A673 (cell line): ENCODE data around the gene ERO1B. TPM values are rescaled to one million over a fixed set of nuclear protein-coding genes. Genes with fewer than 3 reads are reported as not detected.

Experiments used
- BruUV-seq: library from RNA; stranded (reverse); fragments of 400-500 nt; replicated peaks from 2 replicates; lab custom pipeline; 2021; lab: Mats Ljungman, UMichigan
- CTCF ChIA-PET: fragments of 300-600 bp; sonication (Branson Sonifier 250); formaldehyde crosslinking; loops from one replicate; lab custom pipeline; 2022; ENCODE audit warnings: antibody characterized with exemption; lab: Charles Lee
- POLR2A ChIA-PET: fragments of 300-600 bp; sonication (Branson Sonifier 250); formaldehyde crosslinking; loops from one replicate; lab custom pipeline; 2022; ENCODE audit warnings: antibody characterized with exemption; ENCODE audit not compliant: low non-redundant PET; lab: Charles Lee
- DNase-seq: peaks from one replicate; pipeline ENCODE4 v3.0.0-alpha.2; 2015; ENCODE audit warnings: low spot score
- H3K27ac ChIP-seq: fragments of 200-600 bp; sonication (generic); 2 replicates; pipeline ENCODE4 v1.5.1; 2016; ENCODE audit warnings: mixed run types, low read depth, mild to moderate bottlenecking, mixed read lengths, antibody characterized with exemption, low read length; ENCODE audit not compliant: poor library complexity, severe bottlenecking
- H3K27me3 ChIP-seq: fragments of 200-600 bp; sonication (generic); replicated peaks from 2 replicates; pipeline ENCODE4 v1.6.1; 2017; ENCODE audit warnings: mixed run types, low read depth, mild to moderate bottlenecking, mixed read lengths, antibody characterized with exemption, low read length; ENCODE audit not compliant: insufficient read depth, poor library complexity
- H3K36me3 ChIP-seq: fragments of 200-600 bp; sonication (generic); 2 replicates; pipeline ENCODE4 v1.6.1; 2016; ENCODE audit warnings: mixed run types, mild to moderate bottlenecking, mixed read lengths, antibody characterized with exemption, low read length; ENCODE audit not compliant: insufficient read depth, poor library complexity, severe bottlenecking
- H3K4me1 ChIP-seq: fragments of 200-600 bp; sonication (generic); 2 replicates; pipeline ENCODE4 v1.6.1; 2017; ENCODE audit warnings: mixed run types, mild to moderate bottlenecking, mixed read lengths, antibody characterized with exemption, low read length; ENCODE audit not compliant: insufficient read depth, poor library complexity, severe bottlenecking
- H3K4me3 ChIP-seq: fragments of 200-600 bp; sonication (generic); 2 replicates; pipeline ENCODE4 v1.5.1; 2016; ENCODE audit warnings: low read depth, mixed run types, mild to moderate bottlenecking, mixed read lengths, low read length; ENCODE audit not compliant: poor library complexity, severe bottlenecking
- H3K9me3 ChIP-seq: fragments of 200-600 bp; sonication (generic); 2 replicates; pipeline ENCODE4 v1.6.1; 2016; ENCODE audit warnings: mixed run types, low read depth, mild to moderate bottlenecking, mixed read lengths, antibody characterized with exemption, low read length; ENCODE audit not compliant: poor library complexity, severe bottlenecking
- EZH2 ChIP-seq: fragments of 200-600 bp; sonication (generic); IDR thresholded peaks from 2 replicates; pipeline ENCODE4 v1.6.1; 2017; ENCODE audit warnings: borderline replicate concordance, low read depth, mild to moderate bottlenecking, mixed read lengths, antibody characterized with exemption, low read length; ENCODE audit not compliant: poor library complexity, severe bottlenecking
- intact Hi-C: fragments of 100-400 bp; cut with micrococcal nuclease; formaldehyde crosslinking; loops from one replicate; pipeline ENCODE4 v1.10.0; 2022; ENCODE audit not compliant: unreplicated experiment
- total RNA-seq: library from RNA; stranded (reverse); gene quantifications from 2 replicates; pipeline ENCODE4 v1.2.3, GENCODE V29; 2021
- TF ChIP-seq, protein P1 (sequence below): fragments of 300-800, 200-600 bp; sonication (generic); conservative IDR thresholded peaks from 2 replicates; pipeline ENCODE4 v1.5.1; 2017; ENCODE audit warnings: low read depth, mild to moderate bottlenecking, antibody characterized with exemption, low read length, moderate library complexity, mixed read lengths

Gene ERO1B
- total RNA-seq, 1 experiment from 2014 or later: 3.4 TPM

- BruUV-seq: no TSS peak
- Histone ChIP-seq H3K9me3 (no peaks in the 10 kb centered on the region), H3K27me3 (no peaks in the 10 kb centered on the region), H3K4me3 (no peak overlapping the region), H3K27ac (no peak overlapping the region), H3K36me3 (no peaks in the 10 kb centered on the region), H3K4me1 (no peaks in the 10 kb centered on the region)
- CTCF ChIA-PET: no interaction called here
- intact Hi-C loops: no loop called here
- no peak for DNase-seq
- TF ChIP-seq, protein P1, sequence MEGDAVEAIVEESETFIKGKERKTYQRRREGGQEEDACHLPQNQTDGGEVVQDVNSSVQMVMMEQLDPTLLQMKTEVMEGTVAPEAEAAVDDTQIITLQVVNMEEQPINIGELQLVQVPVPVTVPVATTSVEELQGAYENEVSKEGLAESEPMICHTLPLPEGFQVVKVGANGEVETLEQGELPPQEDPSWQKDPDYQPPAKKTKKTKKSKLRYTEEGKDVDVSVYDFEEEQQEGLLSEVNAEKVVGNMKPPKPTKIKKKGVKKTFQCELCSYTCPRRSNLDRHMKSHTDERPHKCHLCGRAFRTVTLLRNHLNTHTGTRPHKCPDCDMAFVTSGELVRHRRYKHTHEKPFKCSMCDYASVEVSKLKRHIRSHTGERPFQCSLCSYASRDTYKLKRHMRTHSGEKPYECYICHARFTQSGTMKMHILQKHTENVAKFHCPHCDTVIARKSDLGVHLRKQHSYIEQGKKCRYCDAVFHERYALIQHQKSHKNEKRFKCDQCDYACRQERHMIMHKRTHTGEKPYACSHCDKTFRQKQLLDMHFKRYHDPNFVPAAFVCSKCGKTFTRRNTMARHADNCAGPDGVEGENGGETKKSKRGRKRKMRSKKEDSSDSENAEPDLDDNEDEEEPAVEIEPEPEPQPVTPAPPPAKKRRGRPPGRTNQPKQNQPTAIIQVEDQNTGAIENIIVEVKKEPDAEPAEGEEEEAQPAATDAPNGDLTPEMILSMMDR: no peak
- TF ChIP-seq EZH2: no peak
- POLR2A ChIA-PET: no interaction called here
Observed at GRCh38 chr1:236302941-236303340, 21.2 kb upstream of the ERO1B start.

DNA sequence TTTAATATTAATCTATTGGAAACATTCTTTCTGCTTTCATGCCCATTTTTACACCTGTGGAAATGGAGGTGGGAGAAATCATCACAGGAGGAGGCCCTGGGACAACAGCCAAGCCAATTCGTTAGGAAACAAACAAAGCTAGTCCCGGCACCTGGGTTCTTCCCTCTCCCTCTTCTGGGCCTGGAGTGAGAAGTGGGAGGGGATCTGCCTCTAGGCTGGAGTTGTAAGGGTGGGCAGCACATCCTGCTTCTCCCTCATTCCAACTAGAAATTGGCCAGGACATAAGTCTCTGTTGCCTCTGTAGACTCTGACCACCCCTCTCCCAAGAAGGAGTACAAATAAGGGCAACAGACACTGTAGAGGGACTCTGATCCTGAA, 20.2 kb upstream of the ERO1B start:
- intact Hi-C loops: no loop called here
- BruUV-seq: no TSS peak
- H3K27ac ChIP-seq: no peak overlapping the region
- ChIA-PET CTCF (no interaction called here), POLR2A (no interaction called here)
- TF ChIP-seq EZH2: no peak
- TF ChIP-seq, protein P1: no peak
- no peaks in the 10 kb centered on the region for H3K4me1 ChIP-seq
- no peaks in the 10 kb centered on the region for H3K27me3 ChIP-seq
- no peaks in the 10 kb centered on the region for H3K9me3 ChIP-seq
- H3K4me3 ChIP-seq: no peak overlapping the region
- no peaks in the 10 kb centered on the region for H3K36me3 ChIP-seq
- DNase-seq: no peak

DNA sequence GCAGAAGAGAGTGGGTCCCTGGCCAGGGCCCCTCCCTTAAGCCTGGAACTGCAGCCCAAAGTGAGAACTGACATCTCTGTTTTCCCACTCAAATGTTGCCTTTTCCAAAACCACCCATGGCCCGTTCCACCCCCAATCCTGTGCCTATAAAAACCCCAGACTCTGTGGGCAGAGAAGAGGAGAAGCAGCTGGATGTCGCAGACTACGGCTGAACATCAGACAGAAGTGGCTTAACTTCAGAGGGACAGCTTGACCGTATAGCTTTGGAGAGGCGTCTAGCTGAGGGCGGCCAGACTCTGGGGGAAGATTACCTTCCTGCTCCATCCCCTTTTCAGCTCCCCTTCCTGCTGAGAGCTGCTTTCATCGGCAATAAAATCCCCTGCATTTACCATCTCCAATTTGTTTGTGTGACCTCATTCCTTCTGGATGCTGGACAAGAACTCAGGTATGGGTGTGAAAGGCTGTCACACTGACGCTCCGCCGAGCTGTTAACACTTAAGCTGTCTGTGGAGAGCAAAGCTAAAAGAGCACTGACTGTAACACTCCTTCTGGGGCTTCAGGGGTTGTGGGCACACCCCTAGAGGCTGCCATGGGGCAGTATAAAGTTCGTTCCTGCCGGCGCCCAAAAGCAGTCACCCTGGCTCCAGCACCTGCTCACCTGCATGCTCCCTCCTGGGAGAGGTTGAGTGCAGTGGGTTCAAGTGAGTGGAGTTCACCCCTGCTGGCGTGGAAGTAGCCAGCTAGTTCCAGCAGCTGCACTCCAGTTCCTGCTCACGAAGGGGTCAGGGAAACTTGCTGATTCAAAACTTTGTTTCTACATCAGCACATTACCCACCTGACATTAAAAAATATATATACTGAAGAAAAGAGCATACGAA, 19.6 kb upstream of the ERO1B start:
- H3K27ac ChIP-seq: no peak overlapping the region
- no peaks in the 10 kb centered on the region for H3K36me3 ChIP-seq
- DNase-seq: no peak
- H3K4me1 ChIP-seq: no peaks in the 10 kb centered on the region
- ChIA-PET CTCF (no interaction called here), POLR2A (no interaction called here)
- intact Hi-C loops: no loop called here
- H3K4me3 ChIP-seq: no peak overlapping the region
- H3K27me3 ChIP-seq: no peaks in the 10 kb centered on the region
- no peaks in the 10 kb centered on the region for H3K9me3 ChIP-seq
- TF ChIP-seq, protein P1: no peak
- TF ChIP-seq EZH2: no peak
- no TSS peak for BruUV-seq
